Panc1 (cell line): ENCODE results near the gene MAST3.

Experiments used
- CTCF ChIP-seq: fragments of 450-650 bp; IDR thresholded peaks from 2 replicates; pipeline ENCODE4 v1.5.1; 2017; ENCODE audit warnings: mild to moderate bottlenecking
- POLR2AphosphoS5 ChIP-seq: IDR thresholded peaks from 2 replicates; pipeline ENCODE4 v1.6.1; 2012; ENCODE audit warnings: mild to moderate bottlenecking, low read depth, low read length, moderate library complexity

GRCh38 chr19:18060472-18060871 is 37.1 kb upstream of the MAST3 start:
- no peak for TF ChIP-seq CTCF
- TF ChIP-seq POLR2AphosphoS5, result no peak
